Chondrocyte (in vitro differentiated cells): ENCODE measurements around the gene MXI1. TPM values are rescaled to one million over a fixed set of nuclear protein-coding genes. Genes with fewer than 3 reads are reported as not detected.
"Not testable (repeated sequence)": the region's sequence is repeated elsewhere in the genome, so short reads cannot be mapped to it uniquely, and the experiment has no call there.

Experiments used
- DNase-seq: peaks from one replicate; pipeline ENCODE4 v3.0.0; 2021; ENCODE audit warnings: mixed read lengths, low spot score
- H3K27ac Mint-ChIP-seq: one replicate; pipeline ENCODE4 v1.8.0; 2021; ENCODE audit warnings: mild to moderate bottlenecking, moderate library complexity, mixed read lengths; ENCODE audit not compliant: unreplicated experiment
- H3K27me3 Mint-ChIP-seq: 2 replicates; pipeline ENCODE4 v1.8.0; 2021; ENCODE audit warnings: low read depth, mixed read lengths
- H3K36me3 Mint-ChIP-seq: 2 replicates; pipeline ENCODE4 v1.8.0; 2021; ENCODE audit warnings: low read depth, mixed read lengths
- H3K4me1 Mint-ChIP-seq: 2 replicates; pipeline ENCODE4 v1.8.0; 2021; ENCODE audit warnings: low read depth, mild to moderate bottlenecking, mixed read lengths
- H3K4me3 Mint-ChIP-seq: one replicate; pipeline ENCODE4 v1.8.0; 2021; ENCODE audit warnings: mild to moderate bottlenecking, moderate library complexity, mixed read lengths; ENCODE audit not compliant: unreplicated experiment
- H3K9me3 Mint-ChIP-seq: 2 replicates; pipeline ENCODE4 v1.8.0; 2021; ENCODE audit warnings: low read depth, mixed read lengths
- CTCF ChIP-seq: fragments of 200-600 bp; sonication (generic); IDR thresholded peaks from 2 replicates; pipeline ENCODE4 v1.5.0; 2021; ENCODE audit warnings: antibody characterized with exemption, mild to moderate bottlenecking, moderate library complexity
- total RNA-seq: library from RNA; stranded (reverse); gene quantifications from 3 replicates; pipeline ENCODE4 v1.2.1, GENCODE V29; 2021

MXI1 gene
- total RNA-seq, 1 donor from 2014 or later: 26.8 TPM

GRCh38 chr10:110241841-110242240 lies 34.4 kb downstream of the MXI1 start:
- no peak for TF ChIP-seq CTCF
- H3K9me3 Mint-ChIP-seq: peaks cover 5% of the 10 kb centered on the region
- peaks cover 17% of the 10 kb centered on the region for H3K36me3 Mint-ChIP-seq
- no peaks in the 10 kb centered on the region for H3K4me1 Mint-ChIP-seq
- no peak overlapping the region for H3K4me3 Mint-ChIP-seq
- no peaks in the 10 kb centered on the region for H3K27me3 Mint-ChIP-seq
- no peak overlapping the region for H3K27ac Mint-ChIP-seq
- DNase-seq: no peak

GRCh38 chr10:110242511-110242910 lies 35.1 kb downstream of the MXI1 start:
- Mint-ChIP-seq H3K4me3 (no peak overlapping the region), H3K4me1 (no peaks in the 10 kb centered on the region), H3K27me3 (no peaks in the 10 kb centered on the region), H3K36me3 (peaks cover 13% of the 10 kb centered on the region), H3K27ac (no peak overlapping the region), H3K9me3 (peaks cover 5% of the 10 kb centered on the region)
- DNase-seq: no peak
- TF ChIP-seq CTCF: no peak

GRCh38 chr10:110244550-110244949 lies 37.1 kb downstream of the MXI1 start:
- H3K9me3 Mint-ChIP-seq: no peaks in the 10 kb centered on the region
- DNase-seq: no peak
- H3K36me3 Mint-ChIP-seq: peaks cover 3% of the 10 kb centered on the region
- no peaks in the 10 kb centered on the region for H3K4me1 Mint-ChIP-seq
- no peak overlapping the region for H3K4me3 Mint-ChIP-seq
- no peaks in the 10 kb centered on the region for H3K27me3 Mint-ChIP-seq
- TF ChIP-seq CTCF: no peak
- no peak overlapping the region for H3K27ac Mint-ChIP-seq

- not testable (repeated sequence) for H3K27ac Mint-ChIP-seq, H3K4me3 Mint-ChIP-seq, H3K36me3 Mint-ChIP-seq, DNase-seq, H3K27me3 Mint-ChIP-seq, H3K9me3 Mint-ChIP-seq, H3K4me1 Mint-ChIP-seq
These were observed 40.4 kb downstream of the MXI1 start for GRCh38 chr10:110247833-110248232.

GRCh38 chr10:110249489-110249888 lies 42.1 kb downstream of the MXI1 start:
- not testable (repeated sequence) for H3K9me3 Mint-ChIP-seq, H3K4me1 Mint-ChIP-seq, H3K27ac Mint-ChIP-seq, H3K27me3 Mint-ChIP-seq, H3K36me3 Mint-ChIP-seq, H3K4me3 Mint-ChIP-seq, DNase-seq

GRCh38 chr10:110251392-110251791 lies 44.0 kb downstream of the MXI1 start:
- H3K27me3 Mint-ChIP-seq, H3K36me3 Mint-ChIP-seq, H3K4me1 Mint-ChIP-seq, H3K27ac Mint-ChIP-seq, H3K9me3 Mint-ChIP-seq, H3K4me3 Mint-ChIP-seq, DNase-seq: not testable (repeated sequence)

- Mint-ChIP-seq H3K27ac (no peak overlapping the region), H3K4me1 (no peaks in the 10 kb centered on the region), H3K36me3 (peaks cover 4% of the 10 kb centered on the region), H3K4me3 (no peak overlapping the region), H3K9me3 (peaks cover 7% of the 10 kb centered on the region), H3K27me3 (no peaks in the 10 kb centered on the region)
- DNase-seq: no peak
- no peak for TF ChIP-seq CTCF
These were observed 44.7 kb downstream of the MXI1 start for GRCh38 chr10:110252151-110252550.
